Muscle of arm (tissue), 12 donors: Measurements from ENCODE around the gene PPP1CA. TPM values are rescaled to one million over a fixed set of nuclear protein-coding genes. Genes with fewer than 3 reads are reported as not detected.
"Not testable (repeated sequence)": the region's sequence is repeated elsewhere in the genome, so short reads cannot be mapped to it uniquely, and the experiment has no call there.

Experiments used
- DNase-seq: peaks from one replicate; pipeline ENCODE4 v3.0.0-alpha.2; 2013
- polyA plus RNA-seq, 12 donors: library from polyadenylated mRNA; unstranded; fragments of 120-200 nt; gene quantifications; one replicate each; pipeline ENCODE4 v1.2.1, GENCODE V29; 2013; ENCODE audit not compliant: insufficient read length in 12 of 12

Gene PPP1CA
- polyA plus RNA-seq, 12 donors: 92.1 to 180 (median 109) TPM; not detected in 1

DNA sequence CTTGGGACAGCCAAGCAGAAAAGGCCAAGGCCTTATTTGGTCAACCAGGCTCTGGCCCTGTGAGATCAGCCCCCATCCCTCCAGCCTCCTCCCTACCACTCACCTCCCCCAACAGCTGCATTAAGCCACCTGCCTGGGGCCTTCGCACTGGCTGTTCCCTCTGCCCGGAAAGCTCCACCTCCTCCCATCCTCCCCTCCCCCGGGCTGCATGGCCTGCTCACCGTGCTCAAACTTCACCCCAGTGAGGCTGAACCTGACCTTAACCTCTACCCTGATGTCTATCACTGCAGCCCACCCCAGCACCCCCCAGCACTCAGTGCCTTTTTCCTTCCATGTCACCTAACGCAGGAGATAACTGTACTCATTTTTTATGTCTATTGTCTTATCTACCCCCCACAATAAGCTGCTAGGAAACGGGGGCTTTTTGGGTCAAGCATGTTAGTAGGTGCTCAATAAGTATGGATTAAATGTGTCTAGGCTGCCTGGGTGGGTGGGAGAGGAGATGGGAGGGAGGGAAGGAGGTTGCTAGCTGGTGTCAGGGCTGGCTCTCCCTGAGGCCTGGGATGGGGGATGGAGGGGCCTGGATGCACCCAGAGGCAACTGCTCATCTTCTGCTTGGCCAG lies 34.9 kb upstream of the PPP1CA start:
- DNase-seq: no peak

- DNase-seq: no peak
Measured at GRCh38 chr11:67435727-67436458, 34.2 kb upstream of the PPP1CA start.

DNA sequence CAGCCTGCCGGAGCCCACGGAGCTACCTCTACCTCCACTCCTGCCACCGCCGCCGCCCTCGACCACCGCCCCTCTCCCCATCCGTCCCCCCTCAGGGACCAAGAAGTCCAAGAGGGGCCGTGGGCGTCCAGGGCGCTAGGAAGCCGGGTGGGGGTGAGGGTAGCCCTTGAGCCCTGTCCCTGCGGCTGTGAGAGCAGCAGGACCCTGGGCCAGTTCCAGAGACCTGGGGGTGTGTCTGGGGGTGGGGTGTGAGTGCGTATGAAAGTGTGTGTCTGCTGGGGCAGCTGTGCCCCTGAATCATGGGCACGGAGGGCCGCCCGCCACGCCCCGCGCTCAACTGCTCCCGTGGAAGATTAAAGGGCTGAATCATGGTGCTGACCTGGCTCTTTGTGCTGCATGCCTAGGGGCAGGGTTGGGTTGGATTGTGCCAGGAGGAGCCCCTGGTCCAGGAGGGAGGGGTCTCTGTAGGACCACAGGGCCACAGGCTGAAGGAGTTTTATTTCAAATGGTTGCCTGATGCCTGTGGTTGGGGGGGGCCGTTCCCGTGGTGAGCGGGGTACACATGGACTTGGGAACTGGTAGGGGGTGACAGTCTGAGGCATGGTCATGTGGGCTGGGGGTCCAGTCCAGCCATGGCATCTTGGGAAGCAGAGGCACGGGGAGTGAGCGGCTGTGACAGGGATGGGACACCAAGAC lies 33.5 kb upstream of the PPP1CA start:
- no peak for DNase-seq

DNA sequence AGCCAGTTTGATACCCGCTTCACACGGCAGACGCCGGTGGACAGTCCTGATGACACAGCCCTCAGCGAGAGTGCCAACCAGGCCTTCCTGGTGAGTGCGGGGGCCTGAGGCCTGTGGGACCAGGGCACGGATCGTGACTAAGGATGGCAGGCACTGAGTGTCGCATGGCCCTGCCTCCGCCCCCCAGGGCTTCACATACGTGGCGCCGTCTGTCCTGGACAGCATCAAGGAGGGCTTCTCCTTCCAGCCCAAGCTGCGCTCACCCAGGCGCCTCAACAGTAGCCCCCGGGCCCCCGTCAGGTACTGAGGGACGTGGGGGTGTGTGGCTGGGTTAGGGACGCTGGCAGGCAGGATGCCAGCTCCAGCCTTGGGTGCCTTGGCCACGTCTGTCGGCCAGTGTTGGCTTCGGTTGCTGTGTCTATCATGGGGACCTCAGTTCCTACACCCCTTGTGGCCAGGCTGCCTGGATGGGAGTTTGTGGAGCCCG lies 32.8 kb upstream of the PPP1CA start:
- DNase-seq: no peak

GRCh38 chr11:67433536-67434394 lies 32.1 kb upstream of the PPP1CA start:
- no peak for DNase-seq

- DNase-seq: no peak
Measured at GRCh38 chr11:67432655-67433349, 31.1 kb upstream of the PPP1CA start.

DNA sequence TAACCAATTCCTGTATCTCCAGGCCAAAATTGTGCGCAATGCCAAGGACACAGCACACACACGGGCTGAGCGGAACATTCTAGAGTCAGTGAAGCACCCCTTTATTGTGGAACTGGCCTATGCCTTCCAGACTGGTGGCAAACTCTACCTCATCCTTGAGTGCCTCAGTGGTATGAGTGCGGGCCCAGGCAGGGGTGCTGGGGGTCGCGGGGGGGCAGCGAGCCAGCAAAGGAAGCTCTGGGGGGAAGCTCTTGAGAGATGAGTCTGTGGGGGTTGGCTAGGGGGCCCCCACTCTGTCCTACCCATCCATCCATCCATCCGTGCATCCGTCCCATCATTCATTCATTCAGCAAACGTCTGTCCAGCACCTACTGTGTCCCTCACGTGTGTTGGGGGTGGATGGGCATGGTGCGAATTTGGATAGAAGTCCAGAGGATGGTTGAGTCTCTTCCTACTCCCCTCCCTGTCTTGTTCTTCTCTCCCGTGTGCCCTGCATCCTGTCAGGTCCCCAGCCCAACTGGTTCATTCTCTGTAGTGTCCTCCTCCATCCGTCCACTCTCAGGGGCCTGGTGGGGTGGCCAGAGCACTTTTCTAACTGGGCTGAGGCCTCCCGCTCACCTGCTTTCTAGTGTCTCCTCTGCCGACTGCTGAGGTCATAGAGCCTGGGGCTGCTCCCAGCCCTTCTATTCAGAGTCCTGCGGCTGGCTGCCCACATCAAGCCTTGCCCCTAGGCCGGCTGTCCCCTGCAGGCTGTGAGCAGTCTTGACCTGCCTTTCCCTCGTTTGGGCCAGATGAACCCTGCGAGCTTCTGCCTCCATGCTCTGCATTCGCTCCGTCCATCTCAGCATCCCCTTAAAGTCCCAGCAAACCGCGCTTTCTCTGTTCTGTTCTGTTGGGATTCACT lies 29.9 kb upstream of the PPP1CA start:
- no peak for DNase-seq

DNA sequence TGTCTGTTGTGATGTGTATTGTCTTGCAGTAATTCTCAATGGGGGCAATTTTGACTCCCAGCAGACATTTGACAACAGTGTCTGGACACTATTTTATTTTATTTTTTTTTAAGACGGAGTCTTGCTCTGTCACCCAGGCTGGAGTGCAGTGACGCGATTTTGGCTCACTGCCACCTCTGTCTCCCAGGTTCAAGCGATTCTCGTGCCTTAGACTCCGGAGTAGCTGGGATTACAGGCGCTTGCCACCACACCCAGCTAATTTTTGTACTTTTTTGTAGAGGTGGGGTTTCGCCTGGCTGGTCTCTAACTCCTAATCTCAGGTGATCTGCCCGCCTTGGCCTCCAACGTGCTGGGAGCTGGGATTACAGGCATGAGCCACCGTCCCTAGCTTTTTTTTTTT lies 28.1 kb upstream of the PPP1CA start:
- no peak for DNase-seq

DNA sequence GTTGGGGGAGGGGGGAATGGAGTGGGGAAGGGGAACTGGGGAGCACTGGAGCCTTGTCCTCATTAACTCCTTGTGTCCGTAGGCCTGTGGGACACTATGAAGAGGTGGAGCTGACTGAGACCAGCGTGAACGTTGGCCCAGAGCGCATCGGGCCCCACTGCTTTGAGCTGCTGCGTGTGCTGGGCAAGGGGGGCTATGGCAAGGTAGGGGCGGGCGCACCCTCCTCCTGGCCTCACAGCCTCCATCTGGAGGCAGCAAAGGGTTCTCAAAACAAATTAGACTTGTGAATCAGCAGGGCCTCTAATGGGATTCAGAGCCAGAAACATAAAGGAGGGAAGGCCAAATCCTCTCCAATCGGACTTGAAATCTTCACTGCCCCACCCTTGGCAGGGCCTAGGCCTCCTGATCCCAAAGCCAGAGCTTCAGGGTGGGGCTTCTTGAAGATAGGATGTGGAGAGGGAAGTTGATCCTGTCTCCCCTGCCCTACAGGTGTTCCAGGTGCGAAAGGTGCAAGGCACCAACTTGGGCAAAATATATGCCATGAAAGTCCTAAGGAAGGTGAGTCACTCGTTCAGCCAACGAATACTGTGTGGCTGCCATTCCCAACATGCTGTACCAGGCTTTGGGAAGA lies 27.5 kb upstream of the PPP1CA start:
- no peak for DNase-seq

DNA sequence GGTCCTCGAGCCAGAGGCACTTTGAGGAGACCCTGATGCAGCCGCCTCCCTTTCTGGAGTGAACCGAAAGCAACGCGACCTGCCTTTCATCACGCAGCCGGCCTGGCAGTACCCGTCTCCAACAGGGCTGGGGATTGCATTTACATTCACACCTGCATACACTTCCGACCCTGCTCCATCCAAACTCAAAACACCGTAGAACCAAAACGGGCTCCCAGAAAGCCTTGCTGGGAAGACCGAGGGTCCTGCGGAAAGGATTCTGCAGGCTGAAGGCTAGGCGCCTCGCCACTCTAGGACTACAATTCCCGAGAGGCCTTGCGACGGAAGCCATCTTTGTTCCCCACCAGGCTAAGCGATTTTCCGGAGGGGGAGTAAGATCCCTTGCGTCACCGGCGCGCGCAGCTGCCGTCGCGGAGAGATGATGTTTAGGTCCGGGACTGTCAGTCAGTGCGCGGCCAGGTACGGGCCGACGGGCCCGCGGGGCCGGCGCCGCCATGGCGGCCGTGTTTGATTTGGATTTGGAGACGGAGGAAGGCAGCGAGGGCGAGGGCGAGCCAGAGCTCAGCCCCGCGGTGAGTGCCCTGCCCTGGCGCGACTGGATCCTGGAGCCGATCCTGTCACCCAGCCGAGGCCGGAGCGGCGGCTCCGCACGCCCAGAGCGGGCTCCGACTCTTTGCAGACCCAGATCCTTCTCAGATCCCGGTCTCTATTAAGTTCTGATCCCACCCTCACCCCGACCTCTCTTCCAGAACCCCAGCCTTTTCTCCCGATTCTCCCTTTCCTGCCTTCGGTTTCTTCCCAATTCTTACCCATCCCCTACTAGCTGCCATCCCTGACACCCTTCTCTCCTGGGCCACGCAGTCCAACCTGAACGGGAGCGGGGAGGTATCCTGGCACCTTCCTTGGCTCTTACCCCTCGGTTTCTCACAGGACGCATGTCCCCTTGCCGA lies 26.7 kb upstream of the PPP1CA start, which contains the start of gene RPS6KB2:
Gene RPS6KB2, plus strand, starts transcription at position 443 of the 950 bp plus-strand sequence. Its CDS starts 52 bp downstream, at position 495.
- DNase-seq: peak; percentile 99

DNA sequence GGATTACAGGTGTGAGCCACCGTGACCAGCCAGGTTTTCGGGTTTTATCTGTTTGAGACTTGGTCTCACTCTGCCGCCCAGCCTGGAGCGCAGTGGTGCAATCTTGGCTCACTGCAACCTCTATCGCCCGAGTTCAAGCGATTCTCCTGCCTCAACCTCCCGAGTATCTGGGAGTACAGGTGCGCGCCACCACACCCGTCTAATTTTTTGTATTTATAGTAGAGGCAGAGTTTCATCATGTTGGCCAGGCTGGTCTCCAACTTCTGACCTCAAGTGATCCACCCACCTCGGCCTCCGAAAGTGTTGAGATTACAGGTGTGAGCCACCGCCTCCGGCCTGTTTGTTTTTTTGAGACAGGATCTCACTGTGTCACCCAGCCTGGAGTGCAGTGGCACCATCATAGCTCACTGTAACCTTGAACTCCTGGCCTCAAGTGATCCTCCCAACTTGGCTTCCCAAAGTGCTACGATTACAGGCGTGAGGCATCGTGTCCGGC lies 25.8 kb upstream of the PPP1CA start:
- not testable (repeated sequence) for DNase-seq

DNA sequence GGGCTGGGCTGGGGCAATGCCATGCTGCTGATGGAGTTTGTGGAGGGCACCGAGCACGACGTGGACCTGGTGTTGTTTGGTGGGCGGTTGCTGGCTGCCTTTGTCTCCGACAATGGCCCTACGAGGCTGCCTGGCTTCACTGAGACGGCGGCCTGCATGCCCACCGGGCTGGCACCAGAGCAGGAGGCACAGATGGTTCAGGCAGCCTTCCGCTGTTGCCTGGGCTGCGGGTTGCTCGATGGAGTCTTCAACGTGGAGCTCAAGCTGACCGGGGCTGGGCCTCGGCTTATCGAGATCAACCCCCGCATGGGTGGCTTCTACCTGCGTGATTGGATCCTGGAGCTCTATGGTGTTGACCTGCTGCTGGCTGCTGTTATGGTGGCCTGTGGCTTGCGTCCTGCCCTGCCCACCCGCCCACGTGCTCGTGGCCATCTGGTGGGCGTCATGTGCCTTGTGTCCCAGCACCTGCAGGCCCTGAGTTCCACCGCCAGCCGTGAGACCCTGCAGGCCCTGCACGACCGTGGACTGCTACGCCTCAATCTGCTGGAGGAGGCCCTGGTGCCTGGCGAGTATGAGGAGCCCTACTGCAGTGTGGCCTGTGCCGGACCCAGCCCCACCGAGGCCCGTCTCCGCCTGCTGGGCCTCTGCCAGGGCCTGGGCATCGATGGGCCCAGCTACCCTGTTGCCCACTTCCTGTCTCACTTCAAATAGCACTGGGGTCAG lies 22.4 kb upstream of the PPP1CA start:
- no peak for DNase-seq

- no peak for DNase-seq
Measured at GRCh38 chr11:67423466-67423865, 21.8 kb upstream of the PPP1CA start.

GRCh38 chr11:67422891-67423290 lies 21.2 kb upstream of the PPP1CA start:
- DNase-seq: no peak

- DNase-seq: no peak
Measured at GRCh38 chr11:67421430-67422031, 19.9 kb upstream of the PPP1CA start.

GRCh38 chr11:67420646-67421429 lies 19.2 kb upstream of the PPP1CA start:
- peak; percentile 90 for DNase-seq
